HEK293T (cell line): ENCODE data around the gene KIF9.

Experiments used
- ARNT ChIP-seq: fragments of 450-650 bp; IDR thresholded peaks from 2 replicates; pipeline ENCODE4 v1.6.1; 2017; ENCODE audit warnings: mild to moderate bottlenecking
- BHLHE40 ChIP-seq: fragments of 450-650 bp; IDR thresholded peaks from 2 replicates; pipeline ENCODE4 v1.6.1; 2016; ENCODE audit warnings: mild to moderate bottlenecking, moderate library complexity, borderline replicate concordance
- CTBP1 ChIP-seq: fragments of 450-650 bp; IDR thresholded peaks from 2 replicates; pipeline ENCODE4 v1.6.1; 2016; ENCODE audit warnings: borderline replicate concordance
- ELF4 ChIP-seq: fragments of 450-650 bp; IDR thresholded peaks from 2 replicates; pipeline ENCODE4 v1.6.1; 2017; ENCODE audit warnings: antibody characterized with exemption
- FOXK2 ChIP-seq: fragments of 450-650 bp; IDR thresholded peaks from 2 replicates; pipeline ENCODE4 v1.6.1; 2016; ENCODE audit warnings: mild to moderate bottlenecking
- FOXM1 ChIP-seq: fragments of 450-650 bp; IDR thresholded peaks from 2 replicates; pipeline ENCODE4 v1.6.1; 2017; ENCODE audit warnings: mild to moderate bottlenecking, borderline replicate concordance
- L3MBTL2 ChIP-seq: fragments of 450-650 bp; conservative IDR thresholded peaks from 2 replicates; pipeline ENCODE4 v1.6.1; 2016; ENCODE audit warnings: mild to moderate bottlenecking
- NFRKB ChIP-seq: fragments of 450-650 bp; IDR thresholded peaks from 2 replicates; pipeline ENCODE4 v1.6.1; 2016; ENCODE audit warnings: mild to moderate bottlenecking, moderate library complexity
- SP1 ChIP-seq: fragments of 450-650 bp; IDR thresholded peaks from 2 replicates; pipeline ENCODE4 v1.6.1; 2017
- SUZ12 ChIP-seq: fragments of 450-650 bp; IDR thresholded peaks from 2 replicates; pipeline ENCODE4 v1.6.1; 2016; ENCODE audit warnings: mild to moderate bottlenecking
- TARDBP ChIP-seq: fragments of 450-650 bp; IDR thresholded peaks from 2 replicates; pipeline ENCODE4 v1.6.1; 2016
- ZNF384 ChIP-seq: fragments of 450-650 bp; IDR thresholded peaks from 2 replicates; pipeline ENCODE4 v1.6.1; 2016
- TF ChIP-seq, protein P1 (sequence below): fragments of 450-650 bp; IDR thresholded peaks from 2 replicates; pipeline ENCODE4 v1.6.1; 2016

- TF ChIP-seq SUZ12: no peak
- TF ChIP-seq BHLHE40: no peak
- no peak for TF ChIP-seq SP1
- no peak for TF ChIP-seq ELF4
- TF ChIP-seq ZNF384: no peak
- TF ChIP-seq ARNT: no peak
- no peak for TF ChIP-seq NFRKB
- TF ChIP-seq, protein P1, sequence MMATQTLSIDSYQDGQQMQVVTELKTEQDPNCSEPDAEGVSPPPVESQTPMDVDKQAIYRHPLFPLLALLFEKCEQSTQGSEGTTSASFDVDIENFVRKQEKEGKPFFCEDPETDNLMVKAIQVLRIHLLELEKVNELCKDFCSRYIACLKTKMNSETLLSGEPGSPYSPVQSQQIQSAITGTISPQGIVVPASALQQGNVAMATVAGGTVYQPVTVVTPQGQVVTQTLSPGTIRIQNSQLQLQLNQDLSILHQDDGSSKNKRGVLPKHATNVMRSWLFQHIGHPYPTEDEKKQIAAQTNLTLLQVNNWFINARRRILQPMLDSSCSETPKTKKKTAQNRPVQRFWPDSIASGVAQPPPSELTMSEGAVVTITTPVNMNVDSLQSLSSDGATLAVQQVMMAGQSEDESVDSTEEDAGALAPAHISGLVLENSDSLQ: no peak
- TF ChIP-seq FOXM1: no peak
- no peak for TF ChIP-seq TARDBP
- no peak for TF ChIP-seq CTBP1
- TF ChIP-seq L3MBTL2: no peak
- no peak for TF ChIP-seq FOXK2
Observed at GRCh38 chr3:47239929-47240328, 42.7 kb downstream of the KIF9 start.
